Measurements from ENCODE around the gene RBP3. TPM values are rescaled to one million over a fixed set of nuclear protein-coding genes. Genes with fewer than 3 reads are reported as not detected.

RBP3 gene
- total RNA-seq, 2 donors from 2014 or later = not detected

DNA sequence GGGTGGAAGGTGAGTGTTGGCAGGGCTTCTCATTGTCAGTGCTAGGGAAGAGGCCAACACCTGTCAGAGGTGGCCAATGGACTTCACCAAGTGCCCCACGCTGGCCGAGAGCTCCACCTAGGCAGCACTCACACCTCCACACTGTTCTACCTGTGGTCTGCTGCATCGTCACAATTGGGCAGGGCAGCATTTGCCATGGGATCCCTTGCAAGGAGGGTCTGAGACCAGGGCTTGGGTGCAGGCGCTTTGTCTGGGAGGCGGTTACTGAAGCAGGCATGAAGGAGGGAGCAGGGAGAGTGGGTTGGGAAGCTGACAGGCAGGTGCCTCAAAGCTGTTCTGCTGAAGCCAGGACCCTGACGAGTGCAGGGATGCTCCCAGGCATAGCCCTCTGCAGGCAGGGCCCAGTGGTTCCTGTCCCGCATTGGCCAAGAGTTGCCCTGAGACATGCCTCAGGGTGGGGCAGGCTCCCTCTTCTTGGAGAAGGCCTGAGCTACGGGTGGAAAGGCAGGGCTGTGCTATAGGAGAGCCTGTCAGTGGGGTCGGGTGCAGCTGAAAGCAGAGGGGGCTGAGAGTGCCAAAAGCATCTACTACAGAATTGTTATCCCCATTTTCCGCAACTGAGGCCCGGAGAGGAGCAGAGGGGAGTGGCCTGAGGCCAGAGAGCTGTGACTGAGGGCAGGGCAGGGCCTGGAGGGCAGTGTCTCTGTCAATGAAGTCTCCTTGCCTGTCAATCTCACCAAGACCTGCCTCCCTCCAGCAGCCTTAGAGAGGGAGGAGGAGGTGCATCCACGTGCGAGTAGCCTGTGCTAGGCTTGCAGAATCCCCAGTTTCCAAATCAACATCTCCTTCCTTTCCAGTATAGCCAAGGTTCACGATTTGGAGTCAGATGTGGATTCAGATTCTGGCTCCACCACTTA is 4.0 kb downstream of the RBP3 start:
- Histone ChIP-seq H3K9me3 (no peaks in the 10 kb centered on the region), H3K36me3 (no peaks in the 10 kb centered on the region), H3K27ac (no peak overlapping the region), H3K27me3 (replicated peaks; ENCODE audit: insufficient read depth) (no peaks in the 10 kb centered on the region), H3K4me1 (ENCODE audit: control insufficient read depth in 1 of 2, low read depth in 2 of 2) (no peaks in the 10 kb centered on the region), H3K4me3 (no peak overlapping the region)
- DNase-seq (ENCODE audit: low spot score) = no peak
- TF ChIP-seq, protein P1, sequence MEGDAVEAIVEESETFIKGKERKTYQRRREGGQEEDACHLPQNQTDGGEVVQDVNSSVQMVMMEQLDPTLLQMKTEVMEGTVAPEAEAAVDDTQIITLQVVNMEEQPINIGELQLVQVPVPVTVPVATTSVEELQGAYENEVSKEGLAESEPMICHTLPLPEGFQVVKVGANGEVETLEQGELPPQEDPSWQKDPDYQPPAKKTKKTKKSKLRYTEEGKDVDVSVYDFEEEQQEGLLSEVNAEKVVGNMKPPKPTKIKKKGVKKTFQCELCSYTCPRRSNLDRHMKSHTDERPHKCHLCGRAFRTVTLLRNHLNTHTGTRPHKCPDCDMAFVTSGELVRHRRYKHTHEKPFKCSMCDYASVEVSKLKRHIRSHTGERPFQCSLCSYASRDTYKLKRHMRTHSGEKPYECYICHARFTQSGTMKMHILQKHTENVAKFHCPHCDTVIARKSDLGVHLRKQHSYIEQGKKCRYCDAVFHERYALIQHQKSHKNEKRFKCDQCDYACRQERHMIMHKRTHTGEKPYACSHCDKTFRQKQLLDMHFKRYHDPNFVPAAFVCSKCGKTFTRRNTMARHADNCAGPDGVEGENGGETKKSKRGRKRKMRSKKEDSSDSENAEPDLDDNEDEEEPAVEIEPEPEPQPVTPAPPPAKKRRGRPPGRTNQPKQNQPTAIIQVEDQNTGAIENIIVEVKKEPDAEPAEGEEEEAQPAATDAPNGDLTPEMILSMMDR (IDR thresholded peaks at IDR 0.05) = no peak
- no peak for ATAC-seq (ENCODE audit: insufficient number of reproducible peaks, low FRiP score, low read depth)

DNA sequence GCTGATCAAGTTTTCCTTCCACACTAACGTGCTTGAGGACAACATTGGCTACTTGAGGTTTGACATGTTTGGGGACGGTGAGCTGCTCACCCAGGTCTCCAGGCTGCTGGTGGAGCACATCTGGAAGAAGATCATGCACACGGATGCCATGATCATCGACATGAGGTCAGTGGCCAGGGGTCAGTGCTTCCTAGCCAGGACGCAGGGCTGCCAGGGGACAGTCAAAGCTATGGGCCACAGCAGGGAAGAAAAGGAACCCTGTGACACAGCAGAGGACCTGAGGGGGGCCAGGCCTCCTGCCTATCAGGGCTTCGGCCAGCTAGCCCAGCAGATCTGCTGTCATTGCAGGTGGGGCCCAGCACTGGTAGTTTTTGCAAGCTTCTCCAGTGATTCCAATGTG is 5.2 kb downstream of the RBP3 start:
- TF ChIP-seq, protein P1 (IDR thresholded peaks at IDR 0.05) = no peak
- H3K36me3 ChIP-seq = no peaks in the 10 kb centered on the region
- no peak for ATAC-seq (ENCODE audit: insufficient number of reproducible peaks, low FRiP score, low read depth)
- no peaks in the 10 kb centered on the region for H3K9me3 ChIP-seq
- no peaks in the 10 kb centered on the region for H3K27me3 ChIP-seq (replicated peaks; ENCODE audit: insufficient read depth)
- H3K4me1 ChIP-seq (ENCODE audit: control insufficient read depth in 1 of 2, low read depth in 2 of 2) = no peaks in the 10 kb centered on the region
- H3K27ac ChIP-seq = no peak overlapping the region
- no peak overlapping the region for H3K4me3 ChIP-seq
- DNase-seq (ENCODE audit: low spot score) = no peak

DNA sequence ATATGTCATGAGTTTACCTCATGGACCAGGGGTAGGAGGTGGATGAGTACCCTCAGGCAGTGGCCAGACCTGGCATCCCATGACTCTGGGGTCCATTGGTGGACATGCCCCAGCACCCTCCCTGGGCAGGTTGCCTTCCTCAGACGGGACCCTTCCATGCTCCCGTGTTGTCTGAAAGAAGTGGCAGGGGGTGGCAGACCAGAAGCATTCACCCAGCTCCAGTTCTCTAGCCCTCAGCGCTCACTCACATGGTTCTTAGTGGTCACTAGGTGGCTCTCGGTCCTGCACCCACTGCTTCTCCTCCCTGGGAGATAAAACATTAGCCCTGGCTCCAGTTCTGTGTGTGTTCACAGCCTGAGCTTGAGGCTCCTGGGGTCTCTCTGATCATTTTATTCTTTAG is 6.0 kb downstream of the RBP3 start:
- no peak for DNase-seq (ENCODE audit: low spot score)
- H3K27me3 ChIP-seq (replicated peaks; ENCODE audit: insufficient read depth) = no peaks in the 10 kb centered on the region
- ATAC-seq (ENCODE audit: insufficient number of reproducible peaks, low FRiP score, low read depth) = no peak

DNA sequence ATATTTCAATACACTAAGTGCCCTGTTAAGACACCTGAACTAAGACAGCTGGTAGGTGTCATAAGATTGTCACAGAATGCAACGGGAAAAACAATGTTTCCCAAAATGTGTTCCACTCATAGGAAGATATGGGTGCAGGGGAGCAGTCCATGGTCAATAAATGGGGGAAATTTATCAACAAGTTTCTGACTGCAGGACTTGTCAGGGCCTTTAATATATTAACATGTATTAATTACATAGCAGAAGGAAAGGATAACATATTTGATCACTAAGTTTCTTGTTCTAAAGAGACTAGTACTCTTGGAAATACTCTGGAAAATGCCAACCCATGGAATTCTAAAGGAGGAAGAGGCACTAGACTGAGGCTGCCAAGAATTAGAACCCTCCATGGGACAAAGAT is 6.7 kb downstream of the RBP3 start:
- Histone ChIP-seq H3K27ac (no peak overlapping the region), H3K9me3 (no peaks in the 10 kb centered on the region), H3K27me3 (replicated peaks; ENCODE audit: insufficient read depth) (no peaks in the 10 kb centered on the region), H3K4me1 (ENCODE audit: control insufficient read depth in 1 of 2, low read depth in 2 of 2) (no peaks in the 10 kb centered on the region), H3K36me3 (no peaks in the 10 kb centered on the region), H3K4me3 (no peak overlapping the region)
- no peak for ATAC-seq (ENCODE audit: insufficient number of reproducible peaks, low FRiP score, low read depth)
- TF ChIP-seq, protein P1 (IDR thresholded peaks at IDR 0.05) = no peak
- DNase-seq (ENCODE audit: low spot score) = no peak

More for the DNA sequence above, 6.0 kb downstream of the RBP3 start:
- Histone ChIP-seq H3K9me3 (no peaks in the 10 kb centered on the region), H3K4me3 (no peak overlapping the region), H3K36me3 (no peaks in the 10 kb centered on the region), H3K4me1 (ENCODE audit: control insufficient read depth in 1 of 2, low read depth in 2 of 2) (no peaks in the 10 kb centered on the region), H3K27ac (no peak overlapping the region)
- TF ChIP-seq, protein P1 (IDR thresholded peaks at IDR 0.05) = no peak

DNA sequence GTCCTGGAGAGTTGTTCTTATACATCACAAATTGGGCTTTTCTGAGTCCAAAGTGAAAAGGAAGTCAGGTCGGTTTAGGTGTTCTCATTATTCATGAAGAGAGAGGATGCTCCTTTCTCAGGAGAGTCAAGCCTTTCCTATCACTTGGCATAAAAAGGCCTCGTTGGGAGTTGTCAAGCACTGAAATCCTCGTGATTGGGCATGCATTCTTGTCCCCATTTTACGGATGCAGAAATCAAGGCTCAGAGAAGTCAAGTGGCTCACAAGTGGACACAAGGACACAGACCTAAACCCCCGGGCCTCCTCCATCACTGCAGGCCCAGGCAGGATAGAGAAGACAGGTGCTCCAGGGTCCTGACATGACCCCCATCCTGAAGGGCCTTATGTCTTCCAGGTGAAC is 8.5 kb downstream of the RBP3 start:
- Histone ChIP-seq H3K4me1 (ENCODE audit: control insufficient read depth in 1 of 2, low read depth in 2 of 2) (no peaks in the 10 kb centered on the region), H3K27me3 (replicated peaks; ENCODE audit: insufficient read depth) (no peaks in the 10 kb centered on the region), H3K36me3 (no peaks in the 10 kb centered on the region), H3K4me3 (no peak overlapping the region), H3K9me3 (no peaks in the 10 kb centered on the region), H3K27ac (no peak overlapping the region)
- TF ChIP-seq, protein P1 (IDR thresholded peaks at IDR 0.05) = no peak
- ATAC-seq (ENCODE audit: insufficient number of reproducible peaks, low FRiP score, low read depth) (no peak), DNase-seq (ENCODE audit: low spot score) (no peak)

Measured in thoracic aorta (tissue), 2 donors.